ENCODE results near the gene NARS2.

The NARS2 gene

DNA sequence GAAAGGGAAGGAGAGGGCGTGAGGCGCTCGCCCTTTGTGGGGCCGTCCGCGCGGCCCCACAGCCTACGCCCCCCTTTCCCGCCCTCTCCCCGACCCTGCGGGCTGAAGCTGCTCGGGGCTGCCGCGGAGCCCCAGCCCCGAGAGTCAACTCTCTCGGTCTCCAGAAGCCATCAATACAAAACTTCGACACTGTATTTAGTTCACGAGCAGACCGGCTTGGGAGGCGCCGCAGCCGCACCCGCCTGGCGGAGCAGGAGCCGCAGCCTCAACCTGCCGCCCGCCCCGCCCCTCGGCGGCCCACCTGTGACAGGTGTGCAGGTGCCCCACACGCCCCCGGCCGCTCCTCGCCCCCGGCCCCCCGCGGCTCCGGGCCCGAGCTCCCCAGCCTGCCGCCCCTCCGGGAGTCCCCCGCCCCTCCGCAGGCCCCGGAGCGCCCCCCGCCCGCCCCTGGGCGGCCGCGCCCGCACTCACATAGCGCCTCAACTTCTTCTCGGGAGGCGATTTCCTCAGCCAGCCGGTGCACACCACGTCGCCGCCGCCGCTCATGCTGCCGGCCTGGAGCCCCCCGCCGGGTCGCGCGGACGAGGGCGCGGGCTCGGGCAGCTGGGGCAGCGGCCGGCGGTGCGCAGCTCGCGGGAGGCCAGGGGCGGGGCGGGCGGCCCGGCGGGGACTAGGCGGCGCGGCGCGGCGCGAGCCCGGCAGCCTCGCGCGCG, 157.3 kb downstream of the NARS2 start, which contains the start of gene GAB2:
GAB2 (minus strand) TSS at position 646 of the 713 bp plus-strand sequence; CDS start at position 546, 100 bp downstream.
- Histone ChIP-seq H3K4me1 (ENCODE audit: low read length) (peaks cover 8% of the 10 kb centered on the region; the same call in 1 of the 2 replicates), H3K9me3 (replicated peaks; ENCODE audit: insufficient read depth, low read length) (no peaks in the 10 kb centered on the region), H3K36me3 (replicated peaks; ENCODE audit: insufficient read depth, low read length) (no peaks in the 10 kb centered on the region), H3F3A (ENCODE audit: insufficient read depth, low read length) (peaks cover 26% of the 10 kb centered on the region; the same call in 1 of the 2 replicates), H3K4me2 (ENCODE audit: low read depth, low read length) (peak within 1 kb of the TSS; percentile 81), H3K4me3 (ENCODE audit: low read length) (peak within 1 kb of the TSS; percentile 75), H3K27me3 (replicated peaks; ENCODE audit: insufficient read depth, low read length) (0 out of 2 replicates have a peak, but pooled peaks cover 6% of the 10 kb centered on the region), H2AFZ (ENCODE audit: low read length) (peak within 1 kb of the TSS; percentile 79), H4K20me1 (ENCODE audit: insufficient read depth, low read length) (no peaks in the 10 kb centered on the region), H3K27ac (ENCODE audit: low read length) (peak within 1 kb of the TSS; percentile 53; the same call in 1 of the 2 replicates), H3K9me2 (replicated peaks; ENCODE audit: insufficient read depth, low read length) (no peaks in the 10 kb centered on the region), H3K9ac (ENCODE audit: low read length) (peak within 1 kb of the TSS; percentile 75), H3K79me2 (ENCODE audit: low read length) (peaks cover 5% of the 10 kb centered on the region; the same call in 1 of the 2 replicates)
- DNase-seq, result peak; percentile 31
- TF ChIP-seq EZH2phosphoT487 (IDR thresholded peaks at IDR 0.05; ENCODE audit: low read length), result no peak
- TF ChIP-seq, protein P1, sequence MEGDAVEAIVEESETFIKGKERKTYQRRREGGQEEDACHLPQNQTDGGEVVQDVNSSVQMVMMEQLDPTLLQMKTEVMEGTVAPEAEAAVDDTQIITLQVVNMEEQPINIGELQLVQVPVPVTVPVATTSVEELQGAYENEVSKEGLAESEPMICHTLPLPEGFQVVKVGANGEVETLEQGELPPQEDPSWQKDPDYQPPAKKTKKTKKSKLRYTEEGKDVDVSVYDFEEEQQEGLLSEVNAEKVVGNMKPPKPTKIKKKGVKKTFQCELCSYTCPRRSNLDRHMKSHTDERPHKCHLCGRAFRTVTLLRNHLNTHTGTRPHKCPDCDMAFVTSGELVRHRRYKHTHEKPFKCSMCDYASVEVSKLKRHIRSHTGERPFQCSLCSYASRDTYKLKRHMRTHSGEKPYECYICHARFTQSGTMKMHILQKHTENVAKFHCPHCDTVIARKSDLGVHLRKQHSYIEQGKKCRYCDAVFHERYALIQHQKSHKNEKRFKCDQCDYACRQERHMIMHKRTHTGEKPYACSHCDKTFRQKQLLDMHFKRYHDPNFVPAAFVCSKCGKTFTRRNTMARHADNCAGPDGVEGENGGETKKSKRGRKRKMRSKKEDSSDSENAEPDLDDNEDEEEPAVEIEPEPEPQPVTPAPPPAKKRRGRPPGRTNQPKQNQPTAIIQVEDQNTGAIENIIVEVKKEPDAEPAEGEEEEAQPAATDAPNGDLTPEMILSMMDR (IDR thresholded peaks at IDR 0.05; ENCODE audit: low read length), result no peak
- no peak for TF ChIP-seq EZH2 (optimal IDR thresholded peaks at IDR 0.05; ENCODE audit: low read depth, low read length)

DNA sequence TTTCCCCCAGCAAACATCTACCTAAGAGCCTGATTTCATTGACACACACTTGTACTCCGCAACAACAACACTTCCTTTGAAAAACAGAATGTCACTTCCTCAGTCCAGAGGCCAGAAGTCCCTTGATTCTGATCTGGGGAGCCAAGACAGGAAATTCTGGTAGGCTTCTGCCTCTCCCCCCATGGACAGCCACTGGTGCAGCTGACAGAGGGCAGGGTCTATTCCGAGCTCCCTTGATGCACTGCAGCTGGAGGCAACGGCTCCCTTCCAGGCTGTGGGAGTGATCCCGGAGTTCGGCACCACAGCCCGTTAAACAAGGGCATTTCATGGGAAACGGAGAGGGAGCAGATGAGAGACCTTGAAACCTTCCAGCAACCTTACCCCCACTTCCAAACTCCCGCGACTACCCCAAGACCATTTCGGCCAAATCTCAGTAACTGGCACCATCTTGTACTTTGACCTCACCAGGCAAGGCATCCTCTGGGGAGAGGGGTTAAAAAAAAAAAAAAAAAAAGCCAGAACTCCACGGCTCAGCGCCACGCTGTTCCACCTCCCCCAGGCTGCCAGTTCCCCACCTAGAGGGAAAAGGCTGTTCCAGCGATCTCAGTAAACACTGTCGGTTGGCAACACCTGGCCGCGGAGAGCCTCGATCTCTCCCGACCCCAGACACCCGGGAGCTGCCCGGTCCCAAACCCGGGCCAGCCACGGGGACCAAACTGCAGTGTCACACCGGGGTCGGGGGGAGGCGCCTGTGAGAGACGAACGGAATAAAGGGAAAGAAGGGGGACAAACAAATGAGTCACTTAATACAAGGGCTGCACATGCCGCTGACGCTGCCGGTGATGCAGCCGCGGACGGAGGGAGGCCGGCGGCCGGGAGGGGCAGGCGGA, 158.1 kb downstream of the NARS2 start:
- Histone ChIP-seq H3K4me3 (ENCODE audit: low read length) (peak overlapping the region; percentile 75), H3K27me3 (replicated peaks; ENCODE audit: insufficient read depth, low read length) (0 out of 2 replicates have a peak, but pooled peaks cover 6% of the 10 kb centered on the region), H4K20me1 (ENCODE audit: insufficient read depth, low read length) (no peaks in the 10 kb centered on the region), H2AFZ (ENCODE audit: low read length) (peak overlapping the region; percentile 79), H3K4me2 (ENCODE audit: low read depth, low read length) (peak overlapping the region; percentile 81), H3K36me3 (replicated peaks; ENCODE audit: insufficient read depth, low read length) (no peaks in the 10 kb centered on the region), H3K27ac (ENCODE audit: low read length) (peak overlapping the region; percentile 53; the same call in 1 of the 2 replicates), H3F3A (ENCODE audit: insufficient read depth, low read length) (peaks cover 26% of the 10 kb centered on the region; the same call in 1 of the 2 replicates), H3K4me1 (ENCODE audit: low read length) (peaks cover 8% of the 10 kb centered on the region; the same call in 1 of the 2 replicates), H3K9me3 (replicated peaks; ENCODE audit: insufficient read depth, low read length) (no peaks in the 10 kb centered on the region), H3K79me2 (ENCODE audit: low read length) (peaks cover 5% of the 10 kb centered on the region; the same call in 1 of the 2 replicates), H3K9me2 (replicated peaks; ENCODE audit: insufficient read depth, low read length) (no peaks in the 10 kb centered on the region), H3K9ac (ENCODE audit: low read length) (peak overlapping the region; percentile 75)
- no peak for TF ChIP-seq EZH2phosphoT487 (IDR thresholded peaks at IDR 0.05; ENCODE audit: low read length)
- TF ChIP-seq, protein P1 (IDR thresholded peaks at IDR 0.05; ENCODE audit: low read length), result peak; percentile 66
- peak; percentile 78 for DNase-seq

DNA sequence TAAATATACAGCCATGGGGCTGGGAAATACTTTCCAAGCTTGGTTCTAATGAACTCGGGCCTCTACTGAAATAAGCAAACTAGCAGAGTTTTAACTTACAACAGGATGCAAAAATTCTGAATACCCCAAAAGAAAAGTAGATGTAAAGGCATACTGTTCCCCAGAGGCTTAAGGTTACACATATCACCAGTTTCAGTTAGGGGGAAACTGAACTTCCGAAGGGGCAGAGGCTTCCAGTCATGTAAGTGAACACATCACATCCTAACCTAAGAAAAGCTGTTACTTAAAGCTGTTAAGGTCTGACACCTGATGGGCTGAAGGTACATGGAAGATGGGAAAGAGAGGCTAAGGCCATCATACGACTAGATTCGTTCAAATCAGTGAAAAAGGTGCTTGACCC, 159.3 kb downstream of the NARS2 start:
- Histone ChIP-seq H3K4me1 (ENCODE audit: low read length) (0 out of 2 replicates have a peak, but pooled peaks cover 4% of the 10 kb centered on the region), H3K9ac (ENCODE audit: low read length) (no peak overlapping the region), H2AFZ (ENCODE audit: low read length) (no peak overlapping the region), H3K4me2 (ENCODE audit: low read depth, low read length) (no peak overlapping the region), H3K36me3 (replicated peaks; ENCODE audit: insufficient read depth, low read length) (no peaks in the 10 kb centered on the region), H3K27me3 (replicated peaks; ENCODE audit: insufficient read depth, low read length) (0 out of 2 replicates have a peak, but pooled peaks cover 6% of the 10 kb centered on the region), H3K27ac (ENCODE audit: low read length) (no peak overlapping the region), H3K79me2 (ENCODE audit: low read length) (peaks cover 6% of the 10 kb centered on the region; the same call in 1 of the 2 replicates), H3K9me2 (replicated peaks; ENCODE audit: insufficient read depth, low read length) (no peaks in the 10 kb centered on the region), H3K4me3 (ENCODE audit: low read length) (no peak overlapping the region), H3K9me3 (replicated peaks; ENCODE audit: insufficient read depth, low read length) (no peaks in the 10 kb centered on the region), H3F3A (ENCODE audit: insufficient read depth, low read length) (peaks cover 18% of the 10 kb centered on the region; the same call in 1 of the 2 replicates), H4K20me1 (ENCODE audit: insufficient read depth, low read length) (no peaks in the 10 kb centered on the region)
- TF ChIP-seq EZH2phosphoT487 (IDR thresholded peaks at IDR 0.05; ENCODE audit: low read length), result no peak
- TF ChIP-seq, protein P1 (IDR thresholded peaks at IDR 0.05; ENCODE audit: low read length), result no peak
- TF ChIP-seq EZH2 (optimal IDR thresholded peaks at IDR 0.05; ENCODE audit: low read depth, low read length), result no peak
- no peak for DNase-seq
